Endothelial cell of umbilical vein (primary cell): ENCODE data around the gene XXYLT1. TPM values are rescaled to one million over a fixed set of nuclear protein-coding genes. Genes with fewer than 3 reads are reported as not detected.

Experiments
- BruUV-seq: library from RNA; stranded (reverse); fragments of 400-500 nt; replicated peaks from 2 replicates; lab custom pipeline; 2021; lab: Mats Ljungman, UMichigan
- CTCF ChIA-PET: fragments of 300-600, 350-600 bp; sonication (Branson Sonifier 250); formaldehyde crosslinking; loops from one replicate; lab custom pipeline; 2021; ENCODE audit warnings: antibody characterized with exemption, inconsistent platforms; lab: Charles Lee
- POLR2A ChIA-PET: fragments of 300-600, 350-600 bp; sonication (Branson Sonifier 250); formaldehyde crosslinking; loops from one replicate; lab custom pipeline; 2021; ENCODE audit warnings: antibody characterized with exemption, inconsistent platforms; lab: Charles Lee
- DNase-seq: peaks from one replicate; pipeline ENCODE4 v3.0.0-alpha.2; 2011; ENCODE audit warnings: low read depth, low spot score
- FAIRE-seq: peaks from 2 replicates; lab custom pipeline; 2011; peaks lifted over from hg19 to GRCh38; lab: Jason Lieb, UNC
- H2AFZ ChIP-seq: 2 replicates; pipeline ENCODE4 v1.6.0; 2012; ENCODE audit warnings: low read depth, low read length, control low read depth, inconsistent platforms
- H3K27ac ChIP-seq: 2 replicates; pipeline ENCODE4 v1.5.1; 2011; ENCODE audit warnings: low read depth, mild to moderate bottlenecking, control low read depth, low read length, moderate library complexity; ENCODE audit not compliant: insufficient read depth
- H3K27me3 ChIP-seq, 2 experiments: 2 replicates each; pipeline versions ENCODE4 v1.6.0 to v1.6.1; 2011; ENCODE audit warnings: low read length in 2 of 2, mixed read lengths in 1 of 2; ENCODE audit not compliant: control insufficient read depth in 2 of 2, insufficient read depth in 2 of 2
- H3K36me3 ChIP-seq, 2 experiments: 2 replicates in 1 of 2; 3 replicates in 1 of 2; pipeline ENCODE4 v1.5.1; 2011; ENCODE audit warnings: low read length in 2 of 2, mild to moderate bottlenecking in 1 of 2, moderate library complexity in 1 of 2; ENCODE audit not compliant: control insufficient read depth in 2 of 2, insufficient read depth in 2 of 2; ENCODE audit errors: extremely low read depth in 1 of 2
- H3K4me1 ChIP-seq: 3 replicates; pipeline ENCODE4 v1.5.1; 2011; ENCODE audit warnings: mild to moderate bottlenecking, low read length; ENCODE audit not compliant: control insufficient read depth, insufficient read depth; ENCODE audit errors: extremely low read depth
- H3K4me2 ChIP-seq: 2 replicates; pipeline ENCODE4 v1.6.1; 2011; ENCODE audit warnings: low read length, control low read depth, mixed read lengths; ENCODE audit not compliant: insufficient read depth
- H3K4me3 ChIP-seq, 3 experiments: fragments of 200-600 bp in 1 of 3; sonication (generic), shearing (Covaris generic) in 1 of 3; replicated peaks in 1 of 3; 2 replicates each; pipeline ENCODE4 v1.5.1; 2011 to 2016; ENCODE audit warnings: control low read depth in 3 of 3, low read length in 3 of 3, mild to moderate bottlenecking in 2 of 3, inconsistent platforms in 1 of 3, low read depth in 1 of 3, moderate library complexity in 1 of 3; ENCODE audit not compliant: insufficient read depth in 1 of 3
- H3K79me2 ChIP-seq: 2 replicates; pipeline ENCODE4 v1.6.0; 2012; ENCODE audit warnings: low read length, inconsistent platforms; ENCODE audit not compliant: control insufficient read depth, insufficient read depth
- H3K9ac ChIP-seq: replicated peaks from 2 replicates; pipeline ENCODE3; 2011; ENCODE audit warnings: low read length, control low read depth; ENCODE audit not compliant: insufficient read depth; ENCODE audit errors: extremely low read depth
- H3K9me1 ChIP-seq: replicated peaks from 3 replicates; pipeline ENCODE4 v1.6.0; 2011; ENCODE audit warnings: mild to moderate bottlenecking, low read length; ENCODE audit not compliant: control insufficient read depth, insufficient read depth; ENCODE audit errors: extremely low read depth
- H3K9me3 ChIP-seq: replicated peaks from 2 replicates; pipeline ENCODE4 v1.5.1; 2012; ENCODE audit warnings: low read length, inconsistent platforms; ENCODE audit not compliant: control insufficient read depth, insufficient read depth
- H4K20me1 ChIP-seq: replicated peaks from 2 replicates; pipeline ENCODE3; 2011; ENCODE audit warnings: mild to moderate bottlenecking, low read length; ENCODE audit not compliant: control insufficient read depth, insufficient read depth; ENCODE audit errors: extremely low read depth
- CTCF ChIP-seq, 2 donors: IDR thresholded peaks; 1 replicate in 1 of 2; 2 replicates in 1 of 2; pipeline ENCODE4 v1.5.1; 2011; ENCODE audit warnings: low read length in 2 of 2, mild to moderate bottlenecking in 2 of 2, moderate library complexity in 2 of 2, control low read depth in 1 of 2, inconsistent platforms in 1 of 2, low read depth in 1 of 2; ENCODE audit not compliant: insufficient read depth in 1 of 2; ENCODE audit errors: extremely low read depth in 1 of 2
- EZH2 ChIP-seq: IDR thresholded peaks from 2 replicates; pipeline ENCODE4 v1.6.1; 2012; ENCODE audit warnings: borderline replicate concordance, low read depth, mild to moderate bottlenecking, moderate library complexity, low read length, inconsistent platforms; ENCODE audit not compliant: severe bottlenecking
- FOS ChIP-seq: IDR thresholded peaks from 2 replicates; pipeline ENCODE4 v1.6.1; 2011; ENCODE audit warnings: mild to moderate bottlenecking, low read length, moderate library complexity, borderline replicate concordance; ENCODE audit not compliant: insufficient read depth
- GATA2 ChIP-seq: IDR thresholded peaks from 2 replicates; pipeline ENCODE4 v1.7.0; 2011; ENCODE audit warnings: low read depth, mild to moderate bottlenecking, moderate library complexity, mixed read lengths, low read length; ENCODE audit not compliant: insufficient read length, insufficient read depth
- JUN ChIP-seq: IDR thresholded peaks from 2 replicates; pipeline ENCODE4 v1.6.1; 2011; ENCODE audit warnings: borderline replicate concordance, low read depth; ENCODE audit not compliant: insufficient read length, insufficient read depth
- MAX ChIP-seq: IDR thresholded peaks from 2 replicates; pipeline ENCODE4 v1.6.1; 2011; ENCODE audit not compliant: insufficient read depth, insufficient read length
- MYC ChIP-seq: IDR thresholded peaks from one replicate; pipeline ENCODE4 v1.6.1; 2011; ENCODE audit warnings: mild to moderate bottlenecking, low read depth, low read length
- POLR2A ChIP-seq: IDR thresholded peaks from 2 replicates; pipeline ENCODE4 v1.6.1; 2012; ENCODE audit warnings: low read depth, mild to moderate bottlenecking, control low read depth, low read length
- POLR2AphosphoS5 ChIP-seq: IDR thresholded peaks from 2 replicates; pipeline ENCODE4 v1.6.1; 2012; ENCODE audit warnings: low read depth, mild to moderate bottlenecking, control low read depth, low read length, moderate library complexity; ENCODE audit not compliant: insufficient read depth
- dilution Hi-C: fragments of 300-500 bp; cut with MboI; formaldehyde crosslinking; loops from one replicate; pipeline ENCODE4 v1.15.0; 2019; ENCODE audit warnings: low sequenced_read_pairs; ENCODE audit not compliant: extremely low pct_ligation_motif_present
- intact Hi-C: fragments of 100-400 bp; cut with micrococcal nuclease; formaldehyde crosslinking; loops from one replicate; pipeline ENCODE4 v1.10.0; 2022
- polyA plus RNA-seq, 4 experiments: library from polyadenylated mRNA; depleted of rRNA in 3 of 4; stranded (reverse) in 3 of 4; unstranded in 1 of 4; fragments of >200 nt; gene quantifications; 2 replicates each; pipeline versions ENCODE4 v1.2.1 to v1.2.3, GENCODE V29; 2011 to 2012; ENCODE audit warnings: missing spikeins in 1 of 4
- total RNA-seq: library from RNA; stranded (reverse); gene quantifications from 2 replicates; pipeline ENCODE4 v1.2.3, GENCODE V29; 2021

XXYLT1 gene
- total and polyA plus RNA-seq, 2 donors (not counting 3 experiments of a cell fraction or from before 2014, with no cell fraction given) = 54.4 to 78.1 TPM

DNA sequence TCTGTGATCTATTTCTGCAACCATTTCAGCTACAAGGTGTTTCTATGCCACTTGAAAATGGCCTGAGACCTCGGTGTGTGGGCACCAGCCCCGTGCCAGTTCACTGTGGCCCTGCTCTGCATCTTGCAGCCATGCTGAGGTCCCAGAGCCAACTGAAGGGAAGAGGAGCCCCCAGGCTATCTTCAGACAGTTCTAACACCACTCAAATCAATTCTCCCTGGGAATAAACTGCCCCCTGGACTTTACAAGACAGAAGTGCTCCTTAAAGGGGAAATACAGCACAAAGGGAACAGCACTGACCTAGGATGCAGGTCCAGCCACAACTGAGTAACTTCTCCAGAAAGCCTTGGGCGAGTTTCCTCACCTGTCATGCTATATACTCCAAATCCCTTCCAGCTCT is 3.9 kb downstream of the XXYLT1 start:
- Histone ChIP-seq H3K9ac (no peak overlapping the region), H3K27me3 (no peaks in the 10 kb centered on the region), H3K27ac (no peak overlapping the region), H3K4me2 (no peak overlapping the region), H3K4me1 (peaks cover 43% of the 10 kb centered on the region), H3K4me3 (no peak overlapping the region), H3K9me1 (no peaks in the 10 kb centered on the region), H2AFZ (no peak overlapping the region), H4K20me1 (no peaks in the 10 kb centered on the region), H3K9me3 (no peaks in the 10 kb centered on the region), H3K79me2 (peaks cover 55% of the 10 kb centered on the region), H3K36me3 (peaks cover 0 to 8% of the 10 kb centered on the region in 2 experiments)
- dilution Hi-C loops = no loop called here
- ChIA-PET POLR2A (no interaction called here), CTCF (interaction anchor here (1.0 to 4.3 kb wide), 2 partner anchors 160 to 584 kb away, joined by 3 to 17 read pairs; no protein-coding TSS in a partner anchor)
- intact Hi-C loops = no loop called here
- DNase-seq (no peak), FAIRE-seq (no peak)
- TF ChIP-seq EZH2 (no peak), POLR2AphosphoS5 (no peak), MYC (no peak), GATA2 (no peak), FOS (no peak), POLR2A (no peak), MAX (no peak), CTCF (IDR thresholded peaks at IDR 0.05; ENCODE audit: extremely low read depth in 1 of 2, insufficient read depth in 1 of 2, low read depth in 1 of 2, low read length in 2 of 2) (no peak), JUN (no peak)
- BruUV-seq = no TSS peak
